ENCODE measurements around the gene INSYN2B. TPM values are rescaled to one million over a fixed set of nuclear protein-coding genes. Genes with fewer than 3 reads are reported as not detected.

Gene INSYN2B
- total RNA-seq, 1 experiment from 2014 or later = not detected

DNA sequence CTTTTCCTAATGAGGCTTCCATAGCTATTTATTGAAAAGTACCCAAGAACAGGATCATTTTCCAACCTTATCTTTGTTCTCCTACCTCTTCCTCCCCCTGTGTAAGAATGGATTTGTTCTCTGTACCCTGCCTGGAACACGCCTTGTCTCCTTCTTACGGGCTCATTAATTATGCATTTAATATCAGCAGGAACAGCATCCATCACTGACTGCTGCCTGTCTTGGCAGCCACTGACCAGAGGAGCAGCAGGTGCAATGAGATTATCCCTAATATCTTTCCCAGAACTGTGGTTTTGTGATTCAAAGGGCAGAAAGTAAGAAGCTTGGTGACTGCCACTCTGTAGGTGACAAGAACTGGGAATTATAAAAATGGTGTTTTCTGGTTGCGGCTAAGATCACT is 19.3 kb upstream of the INSYN2B start (continued):
- TF ChIP-seq, protein P1, sequence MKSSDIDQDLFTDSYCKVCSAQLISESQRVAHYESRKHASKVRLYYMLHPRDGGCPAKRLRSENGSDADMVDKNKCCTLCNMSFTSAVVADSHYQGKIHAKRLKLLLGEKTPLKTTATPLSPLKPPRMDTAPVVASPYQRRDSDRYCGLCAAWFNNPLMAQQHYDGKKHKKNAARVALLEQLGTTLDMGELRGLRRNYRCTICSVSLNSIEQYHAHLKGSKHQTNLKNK (CRISPR knock-in tag; IDR thresholded peaks at IDR 0.05) = no peak
- TF ChIP-seq FOXP1 (CRISPR knock-in tag; IDR thresholded peaks at IDR 0.05; ENCODE audit: borderline replicate concordance) (no peak), ZNF317 (CRISPR knock-in tag; IDR thresholded peaks at IDR 0.05; ENCODE audit: borderline replicate concordance, low read depth) (no peak), TEAD1 (CRISPR knock-in tag; IDR thresholded peaks at IDR 0.05) (no peak)

DNA sequence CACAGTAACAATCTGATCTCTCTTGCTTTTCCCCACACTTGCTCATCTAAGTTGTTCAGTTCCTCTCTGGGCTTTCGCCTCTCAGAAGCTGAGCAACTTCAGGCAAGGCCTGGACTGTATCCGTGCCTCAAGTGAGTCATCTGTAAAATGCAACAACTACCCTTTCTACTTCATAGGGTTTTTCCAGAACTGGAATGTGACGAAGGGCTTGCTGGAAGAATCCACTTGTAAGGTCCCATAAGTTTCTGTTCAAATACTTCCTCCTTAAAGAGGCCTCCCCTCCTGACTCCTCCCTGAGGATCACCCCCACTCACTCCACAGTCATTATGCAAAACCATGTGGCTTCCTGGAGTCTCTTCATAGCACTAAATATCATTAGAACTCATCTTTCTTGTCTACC is 17.5 kb upstream of the INSYN2B start:
- H3K27me3 Mint-ChIP-seq (ENCODE audit: low read depth) = no peaks in the 10 kb centered on the region
- H3K4me3 Mint-ChIP-seq = no peak overlapping the region
- ChIA-PET CTCF (interaction anchor here (3.1 kb wide), 1 partner anchor 17 kb away, joined by 13 read pairs; the partner anchor contains the start of gene INSYN2B), POLR2A (no interaction called here)
- H3K27ac Mint-ChIP-seq = no peak overlapping the region
- ATAC-seq (no peak), DNase-seq (ENCODE audit: low spot score) (no peak)
- H3K9me3 Mint-ChIP-seq = no peaks in the 10 kb centered on the region
- TF ChIP-seq ATF1 (CRISPR knock-in tag; IDR thresholded peaks at IDR 0.05) (no peak), SMAD3 (CRISPR knock-in tag; IDR thresholded peaks at IDR 0.05; ENCODE audit: borderline replicate concordance) (no peak), NFATC4 (CRISPR knock-in tag; IDR thresholded peaks at IDR 0.05) (no peak), GRHL2 (CRISPR knock-in tag; IDR thresholded peaks at IDR 0.05; ENCODE audit: insufficient replicate concordance, severe bottlenecking) (no peak), GABPB1 (CRISPR knock-in tag; IDR thresholded peaks at IDR 0.05) (no peak), EMX1 (CRISPR knock-in tag; IDR thresholded peaks at IDR 0.05) (no peak), ZNF423 (CRISPR knock-in tag; IDR thresholded peaks at IDR 0.05) (no peak), CBFB (CRISPR knock-in tag; IDR thresholded peaks at IDR 0.05; ENCODE audit: low read depth) (no peak), ZNF121 (CRISPR knock-in tag; IDR thresholded peaks at IDR 0.05) (no peak), SMAD4 (CRISPR knock-in tag; IDR thresholded peaks at IDR 0.05) (no peak), NFYB (CRISPR knock-in tag; conservative IDR thresholded peaks at IDR 0.05; ENCODE audit: low read depth) (no peak), GTF2I (CRISPR knock-in tag; conservative IDR thresholded peaks at IDR 0.05) (no peak)
- TF ChIP-seq, protein P2, sequence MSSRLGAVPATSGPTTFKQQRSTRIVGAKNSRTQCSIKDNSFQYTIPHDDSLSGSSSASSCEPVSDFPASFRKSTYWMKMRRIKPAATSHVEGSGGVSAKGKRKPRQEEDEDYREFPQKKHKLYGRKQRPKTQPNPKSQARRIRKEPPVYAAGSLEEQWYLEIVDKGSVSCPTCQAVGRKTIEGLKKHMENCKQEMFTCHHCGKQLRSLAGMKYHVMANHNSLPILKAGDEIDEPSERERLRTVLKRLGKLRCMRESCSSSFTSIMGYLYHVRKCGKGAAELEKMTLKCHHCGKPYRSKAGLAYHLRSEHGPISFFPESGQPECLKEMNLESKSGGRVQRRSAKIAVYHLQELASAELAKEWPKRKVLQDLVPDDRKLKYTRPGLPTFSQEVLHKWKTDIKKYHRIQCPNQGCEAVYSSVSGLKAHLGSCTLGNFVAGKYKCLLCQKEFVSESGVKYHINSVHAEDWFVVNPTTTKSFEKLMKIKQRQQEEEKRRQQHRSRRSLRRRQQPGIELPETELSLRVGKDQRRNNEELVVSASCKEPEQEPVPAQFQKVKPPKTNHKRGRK (CRISPR knock-in tag; IDR thresholded peaks at IDR 0.05; ENCODE audit: borderline replicate concordance) = no peak
- TF ChIP-seq, protein P3, sequence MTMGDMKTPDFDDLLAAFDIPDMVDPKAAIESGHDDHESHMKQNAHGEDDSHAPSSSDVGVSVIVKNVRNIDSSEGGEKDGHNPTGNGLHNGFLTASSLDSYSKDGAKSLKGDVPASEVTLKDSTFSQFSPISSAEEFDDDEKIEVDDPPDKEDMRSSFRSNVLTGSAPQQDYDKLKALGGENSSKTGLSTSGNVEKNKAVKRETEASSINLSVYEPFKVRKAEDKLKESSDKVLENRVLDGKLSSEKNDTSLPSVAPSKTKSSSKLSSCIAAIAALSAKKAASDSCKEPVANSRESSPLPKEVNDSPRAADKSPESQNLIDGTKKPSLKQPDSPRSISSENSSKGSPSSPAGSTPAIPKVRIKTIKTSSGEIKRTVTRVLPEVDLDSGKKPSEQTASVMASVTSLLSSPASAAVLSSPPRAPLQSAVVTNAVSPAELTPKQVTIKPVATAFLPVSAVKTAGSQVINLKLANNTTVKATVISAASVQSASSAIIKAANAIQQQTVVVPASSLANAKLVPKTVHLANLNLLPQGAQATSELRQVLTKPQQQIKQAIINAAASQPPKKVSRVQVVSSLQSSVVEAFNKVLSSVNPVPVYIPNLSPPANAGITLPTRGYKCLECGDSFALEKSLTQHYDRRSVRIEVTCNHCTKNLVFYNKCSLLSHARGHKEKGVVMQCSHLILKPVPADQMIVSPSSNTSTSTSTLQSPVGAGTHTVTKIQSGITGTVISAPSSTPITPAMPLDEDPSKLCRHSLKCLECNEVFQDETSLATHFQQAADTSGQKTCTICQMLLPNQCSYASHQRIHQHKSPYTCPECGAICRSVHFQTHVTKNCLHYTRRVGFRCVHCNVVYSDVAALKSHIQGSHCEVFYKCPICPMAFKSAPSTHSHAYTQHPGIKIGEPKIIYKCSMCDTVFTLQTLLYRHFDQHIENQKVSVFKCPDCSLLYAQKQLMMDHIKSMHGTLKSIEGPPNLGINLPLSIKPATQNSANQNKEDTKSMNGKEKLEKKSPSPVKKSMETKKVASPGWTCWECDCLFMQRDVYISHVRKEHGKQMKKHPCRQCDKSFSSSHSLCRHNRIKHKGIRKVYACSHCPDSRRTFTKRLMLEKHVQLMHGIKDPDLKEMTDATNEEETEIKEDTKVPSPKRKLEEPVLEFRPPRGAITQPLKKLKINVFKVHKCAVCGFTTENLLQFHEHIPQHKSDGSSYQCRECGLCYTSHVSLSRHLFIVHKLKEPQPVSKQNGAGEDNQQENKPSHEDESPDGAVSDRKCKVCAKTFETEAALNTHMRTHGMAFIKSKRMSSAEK (CRISPR knock-in tag; IDR thresholded peaks at IDR 0.05; ENCODE audit: borderline replicate concordance) = no peak
- TF ChIP-seq, protein P1 (CRISPR knock-in tag; IDR thresholded peaks at IDR 0.05) = no peak
- TF ChIP-seq, protein P4, sequence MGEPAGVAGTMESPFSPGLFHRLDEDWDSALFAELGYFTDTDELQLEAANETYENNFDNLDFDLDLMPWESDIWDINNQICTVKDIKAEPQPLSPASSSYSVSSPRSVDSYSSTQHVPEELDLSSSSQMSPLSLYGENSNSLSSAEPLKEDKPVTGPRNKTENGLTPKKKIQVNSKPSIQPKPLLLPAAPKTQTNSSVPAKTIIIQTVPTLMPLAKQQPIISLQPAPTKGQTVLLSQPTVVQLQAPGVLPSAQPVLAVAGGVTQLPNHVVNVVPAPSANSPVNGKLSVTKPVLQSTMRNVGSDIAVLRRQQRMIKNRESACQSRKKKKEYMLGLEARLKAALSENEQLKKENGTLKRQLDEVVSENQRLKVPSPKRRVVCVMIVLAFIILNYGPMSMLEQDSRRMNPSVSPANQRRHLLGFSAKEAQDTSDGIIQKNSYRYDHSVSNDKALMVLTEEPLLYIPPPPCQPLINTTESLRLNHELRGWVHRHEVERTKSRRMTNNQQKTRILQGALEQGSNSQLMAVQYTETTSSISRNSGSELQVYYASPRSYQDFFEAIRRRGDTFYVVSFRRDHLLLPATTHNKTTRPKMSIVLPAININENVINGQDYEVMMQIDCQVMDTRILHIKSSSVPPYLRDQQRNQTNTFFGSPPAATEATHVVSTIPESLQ (CRISPR knock-in tag; IDR thresholded peaks at IDR 0.05) = no peak
- TF ChIP-seq, protein P5, sequence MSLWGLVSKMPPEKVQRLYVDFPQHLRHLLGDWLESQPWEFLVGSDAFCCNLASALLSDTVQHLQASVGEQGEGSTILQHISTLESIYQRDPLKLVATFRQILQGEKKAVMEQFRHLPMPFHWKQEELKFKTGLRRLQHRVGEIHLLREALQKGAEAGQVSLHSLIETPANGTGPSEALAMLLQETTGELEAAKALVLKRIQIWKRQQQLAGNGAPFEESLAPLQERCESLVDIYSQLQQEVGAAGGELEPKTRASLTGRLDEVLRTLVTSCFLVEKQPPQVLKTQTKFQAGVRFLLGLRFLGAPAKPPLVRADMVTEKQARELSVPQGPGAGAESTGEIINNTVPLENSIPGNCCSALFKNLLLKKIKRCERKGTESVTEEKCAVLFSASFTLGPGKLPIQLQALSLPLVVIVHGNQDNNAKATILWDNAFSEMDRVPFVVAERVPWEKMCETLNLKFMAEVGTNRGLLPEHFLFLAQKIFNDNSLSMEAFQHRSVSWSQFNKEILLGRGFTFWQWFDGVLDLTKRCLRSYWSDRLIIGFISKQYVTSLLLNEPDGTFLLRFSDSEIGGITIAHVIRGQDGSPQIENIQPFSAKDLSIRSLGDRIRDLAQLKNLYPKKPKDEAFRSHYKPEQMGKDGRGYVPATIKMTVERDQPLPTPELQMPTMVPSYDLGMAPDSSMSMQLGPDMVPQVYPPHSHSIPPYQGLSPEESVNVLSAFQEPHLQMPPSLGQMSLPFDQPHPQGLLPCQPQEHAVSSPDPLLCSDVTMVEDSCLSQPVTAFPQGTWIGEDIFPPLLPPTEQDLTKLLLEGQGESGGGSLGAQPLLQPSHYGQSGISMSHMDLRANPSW (CRISPR knock-in tag; conservative IDR thresholded peaks at IDR 0.05; ENCODE audit: low read depth) = no peak
- TF ChIP-seq, protein P6, sequence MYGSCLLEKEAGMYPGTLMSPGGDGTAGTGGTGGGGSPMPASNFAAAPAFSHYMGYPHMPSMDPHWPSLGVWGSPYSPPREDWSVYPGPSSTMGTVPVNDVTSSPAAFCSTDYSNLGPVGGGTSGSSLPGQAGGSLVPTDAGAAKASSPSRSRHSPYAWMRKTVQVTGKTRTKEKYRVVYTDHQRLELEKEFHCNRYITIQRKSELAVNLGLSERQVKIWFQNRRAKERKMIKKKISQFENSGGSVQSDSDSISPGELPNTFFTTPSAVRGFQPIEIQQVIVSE (CRISPR knock-in tag; IDR thresholded peaks at IDR 0.05; ENCODE audit: borderline replicate concordance) = no peak
- TF ChIP-seq, protein P7, sequence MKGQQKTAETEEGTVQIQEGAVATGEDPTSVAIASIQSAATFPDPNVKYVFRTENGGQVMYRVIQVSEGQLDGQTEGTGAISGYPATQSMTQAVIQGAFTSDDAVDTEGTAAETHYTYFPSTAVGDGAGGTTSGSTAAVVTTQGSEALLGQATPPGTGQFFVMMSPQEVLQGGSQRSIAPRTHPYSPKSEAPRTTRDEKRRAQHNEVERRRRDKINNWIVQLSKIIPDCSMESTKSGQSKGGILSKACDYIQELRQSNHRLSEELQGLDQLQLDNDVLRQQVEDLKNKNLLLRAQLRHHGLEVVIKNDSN (CRISPR knock-in tag; IDR thresholded peaks at IDR 0.05) = no peak
- 0 out of 2 replicates have a peak, but pooled peaks cover 3% of the 10 kb centered on the region for H3K4me1 Mint-ChIP-seq
- no peaks in the 10 kb centered on the region for H3K36me3 Mint-ChIP-seq

Data from WTC11 (cell line).